Testis (tissue), 3 donors: ENCODE results near the gene HNF4A. TPM values are rescaled to one million over a fixed set of nuclear protein-coding genes. Genes with fewer than 3 reads are reported as not detected.

Experiments
- DNase-seq: peaks from one replicate; pipeline ENCODE4 v3.0.0-alpha.2; 2019
- H3K27ac ChIP-seq, 2 donors: fragments of 200-600 bp; sonication (generic); one replicate each; pipeline ENCODE4 v1.5.1; 2019
- H3K27me3 ChIP-seq: fragments of 200-600 bp; sonication (generic); one replicate; pipeline ENCODE4 v1.5.1; 2019
- H3K36me3 ChIP-seq: fragments of 200-600 bp; sonication (generic); one replicate; pipeline ENCODE4 v1.5.1; 2017; ENCODE audit warnings: low read depth; ENCODE audit errors: missing control alignments
- H3K4me1 ChIP-seq: fragments of 200-600 bp; sonication (generic); one replicate; pipeline ENCODE4 v1.5.1; 2019
- H3K4me3 ChIP-seq, 2 donors: fragments of 200-600 bp; sonication (generic); one replicate each; pipeline ENCODE4 v1.5.1; 2017 to 2019
- H3K9me3 ChIP-seq: fragments of 200-600 bp; sonication (generic); one replicate; pipeline ENCODE4 v1.5.1; 2017
- POLR2A ChIP-seq: fragments of 450-650 bp; IDR thresholded peaks from one replicate; pipeline ENCODE4 v1.6.1; 2017; ENCODE audit warnings: antibody characterized with exemption, mild to moderate bottlenecking, moderate library complexity
- WGBS, 2 donors: methylation state at CpG; one replicate each; pipeline ENCODE4 v1.1.5; 2018; 5-methylcytosine and 5-hydroxymethylcytosine counted together
- intact Hi-C: fragments of 100-400 bp; cut with DNase I; formaldehyde crosslinking; loops from one replicate; pipeline ENCODE4 v1.15.1; 2023; ENCODE audit warnings: low total_unique reads
- polyA plus RNA-seq: library from polyadenylated mRNA; stranded (reverse); fragments of 350-450 nt; fragmentation: Illumina TruSeq; extraction: RNeasy Lipid Tissue Mini Kit (QIAGEN cat#74804); gene quantifications from one replicate; pipeline ENCODE4 v1.2.3, GENCODE V29; 2014; ENCODE audit warnings: low read depth, low replicate concordance; ENCODE audit not compliant: insufficient read depth
- total RNA-seq, 2 donors: library from RNA; depleted of rRNA; stranded (reverse); fragments of >200 nt; gene quantifications; one replicate each; pipeline ENCODE4 v1.2.3, GENCODE V29; 2016
- TF ChIP-seq, protein P1 (sequence below), 3 experiments: fragments of 450-650 bp in 2 of 3; fragments of 200-600 bp in 1 of 3; sonication (generic) in 1 of 3; IDR thresholded peaks; one replicate each; pipeline ENCODE4 v1.5.1; 2016 to 2019; ENCODE audit warnings: antibody characterized with exemption in 3 of 3, mild to moderate bottlenecking in 2 of 3, moderate library complexity in 1 of 3

The HNF4A gene
- total and polyA plus RNA-seq, 3 donors from 2014 or later: 1.2 to 2.5 (median 1.4) TPM

GRCh38 chr20:44433751-44434538 is 78.4 kb downstream of the HNF4A start:
- Histone ChIP-seq H3K36me3 (no peaks in the 10 kb centered on the region), H3K4me3 (no peak overlapping the region), H3K27me3 (no peaks in the 10 kb centered on the region), H3K9me3 (no peaks in the 10 kb centered on the region), H3K4me1 (peaks cover 4% of the 10 kb centered on the region), H3K27ac (no peak overlapping the region)
- WGBS, 2 donors: 60 to 68% methylated on average over 22 to 24 of the region's 24 CpGs
- no peak for DNase-seq
- intact Hi-C loops: no loop called here
- TF ChIP-seq, protein P1, sequence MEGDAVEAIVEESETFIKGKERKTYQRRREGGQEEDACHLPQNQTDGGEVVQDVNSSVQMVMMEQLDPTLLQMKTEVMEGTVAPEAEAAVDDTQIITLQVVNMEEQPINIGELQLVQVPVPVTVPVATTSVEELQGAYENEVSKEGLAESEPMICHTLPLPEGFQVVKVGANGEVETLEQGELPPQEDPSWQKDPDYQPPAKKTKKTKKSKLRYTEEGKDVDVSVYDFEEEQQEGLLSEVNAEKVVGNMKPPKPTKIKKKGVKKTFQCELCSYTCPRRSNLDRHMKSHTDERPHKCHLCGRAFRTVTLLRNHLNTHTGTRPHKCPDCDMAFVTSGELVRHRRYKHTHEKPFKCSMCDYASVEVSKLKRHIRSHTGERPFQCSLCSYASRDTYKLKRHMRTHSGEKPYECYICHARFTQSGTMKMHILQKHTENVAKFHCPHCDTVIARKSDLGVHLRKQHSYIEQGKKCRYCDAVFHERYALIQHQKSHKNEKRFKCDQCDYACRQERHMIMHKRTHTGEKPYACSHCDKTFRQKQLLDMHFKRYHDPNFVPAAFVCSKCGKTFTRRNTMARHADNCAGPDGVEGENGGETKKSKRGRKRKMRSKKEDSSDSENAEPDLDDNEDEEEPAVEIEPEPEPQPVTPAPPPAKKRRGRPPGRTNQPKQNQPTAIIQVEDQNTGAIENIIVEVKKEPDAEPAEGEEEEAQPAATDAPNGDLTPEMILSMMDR (IDR thresholded peaks at IDR 0.05): no peak

DNA sequence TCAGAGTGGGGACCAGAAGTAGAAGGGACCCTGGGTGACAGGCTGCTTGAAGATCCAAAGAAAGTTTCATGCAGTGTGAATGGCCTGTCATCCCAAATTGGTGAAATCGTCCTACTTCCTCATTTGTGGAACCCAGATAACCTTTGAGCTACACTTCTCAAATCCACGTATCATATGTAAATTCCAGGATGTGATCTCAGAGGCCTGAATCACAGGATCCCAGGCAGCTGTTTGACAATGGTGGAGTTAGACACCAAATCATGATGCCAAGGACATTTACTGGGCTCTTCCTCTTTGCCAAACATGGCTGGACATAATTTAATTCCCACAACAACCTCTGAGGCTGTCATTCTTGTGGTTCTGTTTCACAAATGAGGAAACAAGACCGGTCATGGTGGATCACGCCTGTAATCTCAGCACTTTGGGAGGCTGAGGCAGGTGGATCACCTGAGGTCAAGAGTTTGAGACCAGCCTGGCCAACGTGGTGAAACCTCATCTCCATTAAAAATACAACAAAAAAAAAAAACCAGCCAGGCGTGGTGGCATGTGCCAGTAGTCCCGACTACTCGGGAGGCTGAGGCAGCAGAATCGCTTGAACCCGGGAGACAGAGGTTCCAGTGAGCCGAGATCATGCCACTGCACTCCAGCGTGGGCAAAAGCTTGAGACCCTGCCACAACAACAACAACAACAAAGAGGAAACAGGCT is 80.3 kb downstream of the HNF4A start:
- no peak for TF ChIP-seq POLR2A
- TF ChIP-seq, protein P1 (IDR thresholded peaks at IDR 0.05): no peak
- Histone ChIP-seq H3K27ac (no peak overlapping the region), H3K36me3 (no peaks in the 10 kb centered on the region), H3K4me3 (no peak overlapping the region), H3K4me1 (peaks cover 4% of the 10 kb centered on the region), H3K9me3 (no peaks in the 10 kb centered on the region), H3K27me3 (no peaks in the 10 kb centered on the region)
- intact Hi-C loops: no loop called here
- DNase-seq: no peak
- 86 to 87% methylated on average over 12 of the region's 12 CpGs for WGBS, 2 donors

DNA sequence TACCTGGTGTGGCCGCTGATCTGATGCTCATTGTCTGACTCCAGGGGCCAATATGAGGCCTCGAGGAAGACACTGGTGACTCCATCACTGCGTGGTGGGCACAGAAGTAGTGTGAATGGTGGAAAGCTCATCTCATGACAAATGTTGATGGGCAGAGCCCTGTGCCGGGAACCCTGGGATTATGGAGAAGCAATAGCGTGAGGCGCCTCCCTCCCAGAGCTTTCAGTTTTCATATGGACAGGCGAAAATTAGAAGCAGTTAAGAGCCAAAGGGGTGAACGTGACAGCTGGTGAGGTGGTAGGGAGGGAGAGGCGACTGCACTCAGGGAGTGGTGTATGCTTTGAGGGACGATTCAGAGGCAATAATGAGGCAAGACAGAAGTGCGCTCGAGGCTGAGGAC is 80.9 kb downstream of the HNF4A start:
- WGBS, 2 donors: 77 to 84% methylated on average over 12 of the region's 12 CpGs
- no peak for DNase-seq
- no peaks in the 10 kb centered on the region for H3K36me3 ChIP-seq
- no peaks in the 10 kb centered on the region for H3K9me3 ChIP-seq
- no peaks in the 10 kb centered on the region for H3K4me1 ChIP-seq
- no peak overlapping the region for H3K4me3 ChIP-seq
- TF ChIP-seq POLR2A: no peak
- TF ChIP-seq, protein P1 (IDR thresholded peaks at IDR 0.05): no peak
- no peaks in the 10 kb centered on the region for H3K27me3 ChIP-seq
- no peak overlapping the region for H3K27ac ChIP-seq
- intact Hi-C loops: no loop called here

DNA sequence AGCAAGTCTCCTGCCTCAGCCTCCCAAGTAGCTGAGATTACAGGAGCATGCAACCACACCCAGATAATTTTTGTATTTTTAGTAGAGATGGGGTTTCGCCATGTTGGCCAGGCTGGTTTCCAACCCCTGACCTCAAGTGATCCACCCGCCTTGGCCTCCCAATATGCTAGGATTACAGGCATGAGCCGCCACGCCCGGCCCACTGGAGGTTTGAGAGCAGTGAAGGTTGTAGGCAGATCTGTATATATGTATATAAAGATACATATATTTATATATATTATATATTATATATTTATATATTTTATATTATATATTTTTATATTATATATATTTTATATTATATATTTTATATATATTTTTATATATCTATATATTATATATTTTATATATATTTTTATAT is 82.0 kb downstream of the HNF4A start:
- H3K27me3 ChIP-seq: no peaks in the 10 kb centered on the region
- no peaks in the 10 kb centered on the region for H3K4me1 ChIP-seq
- no peaks in the 10 kb centered on the region for H3K9me3 ChIP-seq
- no peak overlapping the region for H3K27ac ChIP-seq
- intact Hi-C loops: no loop called here
- 91 to 96% methylated on average over 5 of the region's 5 CpGs for WGBS, 2 donors
- H3K36me3 ChIP-seq: no peaks in the 10 kb centered on the region
- TF ChIP-seq POLR2A: no peak
- TF ChIP-seq, protein P1 (IDR thresholded peaks at IDR 0.05): no peak
- no peak overlapping the region for H3K4me3 ChIP-seq
- DNase-seq: no peak
